GM19023 (cell line): ENCODE data around the gene BHLHA9.
"Not testable (repeated sequence)": the region's sequence is repeated elsewhere in the genome, so short reads cannot be mapped to it uniquely, and the experiment has no call there.

Source experiments
- ATAC-seq: cut with Tn5 transposase; IDR thresholded peaks from one replicate; pipeline ENCODE4 v1.9.1; 2021; ENCODE audit warnings: mild to moderate bottlenecking, moderate library complexity; ENCODE audit not compliant: unreplicated experiment

Gene BHLHA9

GRCh38 chr17:1299552-1300370, 29.5 kb downstream of the BHLHA9 start:
- ATAC-seq = no peak

- no peak for ATAC-seq
Observed at GRCh38 chr17:1300371-1300905, 30.2 kb downstream of the BHLHA9 start.

- ATAC-seq = no peak
Observed at GRCh38 chr17:1301546-1301945, 31.3 kb downstream of the BHLHA9 start.

- no peak for ATAC-seq
Observed at GRCh38 chr17:1302761-1303160, 32.5 kb downstream of the BHLHA9 start.

GRCh38 chr17:1304522-1304921, 34.3 kb downstream of the BHLHA9 start:
- ATAC-seq = no peak

- no peak for ATAC-seq
Observed at GRCh38 chr17:1304962-1305563, 34.8 kb downstream of the BHLHA9 start.

- not testable (repeated sequence) for ATAC-seq
Observed at GRCh38 chr17:1307829-1308228, 37.6 kb downstream of the BHLHA9 start.

- ATAC-seq = no peak
Observed at GRCh38 chr17:1312261-1312870, 42.1 kb downstream of the BHLHA9 start.

- ATAC-seq = no peak
Observed at GRCh38 chr17:1313270-1314005, 43.2 kb downstream of the BHLHA9 start.

- ATAC-seq = no peak
Observed at GRCh38 chr17:1315409-1315808, 45.2 kb downstream of the BHLHA9 start.

- ATAC-seq = no peak
Observed at GRCh38 chr17:1315891-1316403, 45.7 kb downstream of the BHLHA9 start.
